ENCODE results near the gene CGB1. TPM values are rescaled to one million over a fixed set of nuclear protein-coding genes. Genes with fewer than 3 reads are reported as not detected.

Gene CGB1
- total RNA-seq, 2 experiments from 2014 or later = not detected

DNA sequence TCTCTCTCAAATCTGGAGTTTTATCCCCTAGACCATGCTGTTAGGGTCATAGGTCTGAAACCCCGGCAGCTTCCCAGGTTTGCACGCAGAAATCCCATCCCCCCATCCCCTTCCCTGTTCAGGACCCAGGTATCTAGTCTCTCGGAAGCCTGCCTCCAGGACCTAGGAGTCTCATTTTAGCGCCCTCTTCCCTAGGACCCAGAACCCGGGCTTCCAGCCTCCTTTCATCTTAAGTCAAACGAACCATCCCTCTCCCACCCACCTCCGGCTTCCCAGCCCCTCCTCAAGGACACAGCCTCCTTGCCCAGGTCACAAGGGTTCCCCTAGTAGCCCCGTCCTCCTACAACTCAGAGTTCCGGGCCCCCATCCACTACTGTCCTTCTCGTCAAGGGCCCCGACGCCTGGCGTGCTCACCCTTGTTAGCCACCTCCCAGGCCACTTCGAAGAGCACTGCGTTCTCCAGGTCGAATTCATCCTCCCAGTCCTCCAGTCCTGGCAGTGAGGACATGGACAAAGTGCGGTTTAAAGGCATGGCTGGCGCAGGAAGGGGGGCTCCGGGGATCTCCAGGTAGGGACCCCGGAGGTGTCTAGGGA is 44.0 kb downstream of the CGB1 start:
- Mint-ChIP-seq H3K4me3 (peak overlapping the region; percentile 89), H3K27ac (peak overlapping the region; percentile 97), H3K4me1 (peaks cover 36% of the 10 kb centered on the region), H3K27me3 (no peaks in the 10 kb centered on the region), H3K36me3 (peaks cover 26% of the 10 kb centered on the region), H3K9me3 (ENCODE audit: low read depth) (no peaks in the 10 kb centered on the region)
- DNase-seq = no peak
- peak; percentile 3 for ATAC-seq
- CTCF ChIA-PET = interaction anchor here (0.8 to 4.1 kb wide), 31 partner anchors 8 to 279 kb away, joined by 3 to 45 read pairs (median 7); partner anchors contain the start of genes BAX, CGB7 and FTL

DNA sequence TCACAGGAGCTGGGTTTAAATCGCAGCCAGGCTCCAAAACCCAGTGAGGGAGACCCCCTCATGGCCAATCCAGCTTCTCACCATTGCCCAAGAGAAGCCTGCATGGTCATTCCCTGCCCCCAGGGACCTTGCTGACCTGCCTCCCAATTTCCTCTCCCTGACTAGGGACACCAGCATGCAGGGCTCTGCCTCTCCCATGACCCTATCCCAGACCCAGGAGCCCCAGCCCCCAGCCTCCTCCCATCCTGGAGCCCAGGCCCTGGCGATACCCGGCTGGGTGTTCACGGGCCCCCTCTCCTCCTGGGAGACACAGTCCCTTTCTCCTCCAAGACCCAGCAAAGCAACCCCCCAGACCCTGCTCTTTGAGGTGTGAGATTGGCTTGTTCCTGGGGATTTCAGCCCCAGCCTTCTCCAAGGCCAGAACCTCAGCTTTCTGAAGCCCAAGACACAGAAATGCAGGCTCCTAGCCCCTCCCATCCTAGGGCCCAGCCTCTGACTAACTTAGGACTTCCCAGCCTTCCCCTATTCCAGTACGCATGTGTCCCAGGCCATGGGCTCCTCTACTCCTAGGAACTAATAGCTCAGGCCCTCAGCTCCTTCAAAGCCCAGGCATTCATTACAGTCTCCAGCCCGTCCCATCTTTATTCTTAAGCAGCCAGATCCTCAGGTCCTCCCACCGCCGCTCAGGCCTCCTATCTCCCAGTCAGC is 44.7 kb downstream of the CGB1 start:
- no peak for DNase-seq
- no peak for ATAC-seq
- peaks cover 28% of the 10 kb centered on the region for H3K36me3 Mint-ChIP-seq
- H3K4me3 Mint-ChIP-seq = peak overlapping the region; percentile 89
- H3K27me3 Mint-ChIP-seq = no peaks in the 10 kb centered on the region
- no peaks in the 10 kb centered on the region for H3K9me3 Mint-ChIP-seq (ENCODE audit: low read depth)
- H3K4me1 Mint-ChIP-seq = peaks cover 35% of the 10 kb centered on the region
- peak overlapping the region; percentile 97 for H3K27ac Mint-ChIP-seq
- CTCF ChIA-PET = interaction anchor here (0.8 to 4.1 kb wide), 10 partner anchors 13 to 155 kb away, joined by 5 to 45 read pairs (median 11); partner anchors contain the start of genes BAX and FTL

DNA sequence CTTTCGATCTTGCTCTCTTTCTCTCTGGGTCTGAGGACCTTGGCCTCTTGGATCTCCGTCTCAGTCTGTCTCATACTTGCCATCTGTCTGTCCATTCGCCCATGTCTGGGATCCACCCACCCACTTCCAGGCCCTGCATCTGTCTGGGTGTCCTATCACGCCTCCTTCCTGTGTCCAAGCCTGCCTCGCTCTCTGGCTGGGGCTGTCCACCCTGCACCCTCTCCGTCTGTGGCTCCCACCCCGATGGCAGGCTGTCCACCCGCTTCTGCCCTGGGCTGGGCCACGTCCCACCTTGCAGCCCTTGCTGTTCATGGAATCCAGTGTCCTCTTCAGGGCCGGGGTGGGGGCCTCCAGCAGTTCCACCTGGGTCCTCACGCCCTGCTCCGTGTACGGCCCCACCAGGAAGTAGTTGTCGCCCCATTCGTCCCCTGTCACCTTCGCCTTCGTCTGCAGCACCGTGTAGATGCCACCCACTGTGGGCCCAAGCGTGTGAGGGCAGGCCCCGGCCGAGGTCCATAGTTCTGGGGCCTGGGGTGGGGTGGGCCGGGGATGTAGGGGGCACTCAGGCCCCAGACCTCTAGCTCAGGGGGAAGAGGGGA is 45.6 kb downstream of the CGB1 start:
- H3K36me3 Mint-ChIP-seq = peaks cover 26% of the 10 kb centered on the region
- CTCF ChIA-PET = interaction anchor here (4.1 kb wide), 1 partner anchor 13 kb away, joined by 45 read pairs; no protein-coding TSS in a partner anchor
- H3K4me1 Mint-ChIP-seq = peaks cover 32% of the 10 kb centered on the region
- no peaks in the 10 kb centered on the region for H3K9me3 Mint-ChIP-seq (ENCODE audit: low read depth)
- H3K4me3 Mint-ChIP-seq = peak overlapping the region; percentile 16
- no peak overlapping the region for H3K27ac Mint-ChIP-seq
- ATAC-seq (no peak), DNase-seq (no peak)
- no peaks in the 10 kb centered on the region for H3K27me3 Mint-ChIP-seq

DNA sequence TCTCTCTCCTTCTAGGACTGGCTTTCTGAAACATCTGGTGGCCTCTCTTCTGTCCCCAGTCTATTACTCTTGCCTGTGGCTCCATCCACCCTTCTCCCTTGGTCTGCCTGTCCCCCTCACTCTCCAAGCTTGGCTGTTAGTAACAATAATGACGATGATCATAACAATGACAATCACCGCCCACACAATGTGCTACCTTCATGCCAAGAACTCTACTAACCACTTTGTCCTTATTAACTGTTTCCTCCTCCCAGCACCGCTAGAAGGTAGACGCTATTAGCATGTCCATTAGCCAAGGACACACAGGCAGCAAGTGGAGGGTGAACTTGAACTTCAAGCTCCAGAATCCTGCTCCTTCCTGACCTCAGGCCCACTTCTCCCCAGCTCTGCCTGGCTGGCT is 46.3 kb downstream of the CGB1 start:
- H3K9me3 Mint-ChIP-seq (ENCODE audit: low read depth) = no peaks in the 10 kb centered on the region
- CTCF ChIA-PET = interaction anchor here (4.1 kb wide), 1 partner anchor 12 kb away, joined by 45 read pairs; no protein-coding TSS in a partner anchor
- no peaks in the 10 kb centered on the region for H3K27me3 Mint-ChIP-seq
- peaks cover 29% of the 10 kb centered on the region for H3K4me1 Mint-ChIP-seq
- no peak overlapping the region for H3K4me3 Mint-ChIP-seq
- H3K36me3 Mint-ChIP-seq = peaks cover 26% of the 10 kb centered on the region
- H3K27ac Mint-ChIP-seq = no peak overlapping the region
- ATAC-seq = no peak
- DNase-seq = no peak

DNA sequence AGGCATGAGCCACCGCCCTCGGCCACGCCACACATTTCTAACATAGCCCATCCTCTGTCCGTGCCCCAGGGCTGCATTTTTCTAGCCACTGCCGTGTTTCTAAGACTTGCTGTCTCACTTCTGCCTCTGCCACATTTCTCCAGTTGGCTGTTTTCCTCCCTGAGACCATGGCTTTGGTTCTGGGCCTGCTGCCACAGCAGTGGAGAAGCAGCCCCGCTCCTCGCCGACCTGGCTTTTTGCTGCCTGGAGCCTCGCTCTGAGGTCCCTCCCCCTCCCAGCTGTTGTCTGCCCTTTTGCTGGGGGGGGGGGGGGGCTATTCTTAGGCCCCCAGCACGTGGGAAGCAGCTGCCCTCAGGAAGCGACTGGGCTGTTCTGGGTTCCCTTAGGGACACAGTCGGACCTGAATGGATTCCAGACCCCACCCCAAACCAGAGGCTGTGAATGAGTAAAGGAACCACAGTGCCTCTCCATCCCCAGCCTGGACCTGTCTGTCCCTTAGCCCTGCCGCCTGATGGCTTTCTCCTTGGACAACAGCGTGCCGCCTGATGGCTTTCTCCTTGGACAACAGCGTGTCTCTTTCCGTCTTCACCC is 46.9 kb downstream of the CGB1 start:
- peaks cover 24% of the 10 kb centered on the region for H3K36me3 Mint-ChIP-seq

DNA sequence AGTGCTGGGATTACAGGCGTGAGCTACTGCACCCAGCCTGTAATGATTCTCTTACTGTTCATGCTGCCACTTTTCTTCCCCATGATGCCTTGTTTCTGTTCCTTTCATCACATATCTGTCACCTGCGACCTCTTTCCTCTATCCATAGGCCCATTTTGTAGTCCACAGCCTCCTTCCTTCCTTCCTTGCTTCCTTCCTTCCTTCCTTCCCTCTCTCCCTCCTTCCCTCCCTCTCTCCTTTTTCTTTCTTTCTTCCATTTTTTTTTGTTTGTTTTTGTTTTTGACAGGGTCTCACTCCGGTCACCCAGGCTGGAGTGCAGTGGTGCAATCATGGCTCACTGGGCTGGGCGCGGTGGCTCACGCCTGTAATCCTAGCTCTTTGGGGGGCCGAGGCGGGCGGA is 47.8 kb downstream of the CGB1 start:
- ATAC-seq (no peak), DNase-seq (no peak)
- H3K4me1 Mint-ChIP-seq = peaks cover 18% of the 10 kb centered on the region
- H3K4me3 Mint-ChIP-seq = no peak overlapping the region
- H3K9me3 Mint-ChIP-seq (ENCODE audit: low read depth) = no peaks in the 10 kb centered on the region
- no peaks in the 10 kb centered on the region for H3K27me3 Mint-ChIP-seq
- H3K27ac Mint-ChIP-seq = no peak overlapping the region
- CTCF ChIA-PET = interaction anchor here (0.8 kb wide), 1 partner anchor 20 kb away, joined by 3 read pairs; no protein-coding TSS in a partner anchor
- H3K36me3 Mint-ChIP-seq = peaks cover 23% of the 10 kb centered on the region

More for the DNA sequence above, 46.9 kb downstream of the CGB1 start:
- Mint-ChIP-seq H3K4me3 (no peak overlapping the region), H3K9me3 (ENCODE audit: low read depth) (no peaks in the 10 kb centered on the region), H3K4me1 (peaks cover 24% of the 10 kb centered on the region), H3K27me3 (no peaks in the 10 kb centered on the region), H3K27ac (no peak overlapping the region)
- DNase-seq = no peak
- CTCF ChIA-PET = no interaction called here
- no peak for ATAC-seq

DNA sequence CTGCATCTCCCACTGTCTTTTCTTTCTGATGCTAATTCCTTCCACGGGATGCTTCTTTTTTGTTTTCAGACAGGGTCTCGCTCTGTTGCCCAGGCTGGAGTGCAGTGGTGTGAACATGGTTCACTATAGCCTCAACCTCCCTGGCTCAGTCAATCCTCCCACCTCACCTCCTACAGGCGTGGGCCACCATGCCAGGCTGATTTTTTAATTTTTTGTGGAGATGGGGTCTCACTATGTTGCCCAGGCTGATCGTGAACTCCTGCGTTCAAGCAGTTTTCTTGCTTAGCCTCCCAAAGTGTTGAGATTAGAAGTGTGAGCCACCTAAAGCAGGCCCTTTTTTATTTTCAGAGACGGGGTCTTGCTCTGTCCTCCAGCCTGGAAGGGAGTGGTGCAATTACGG is 48.4 kb downstream of the CGB1 start:
- peaks cover 15% of the 10 kb centered on the region for H3K4me1 Mint-ChIP-seq
- DNase-seq = no peak
- ATAC-seq = no peak
- H3K36me3 Mint-ChIP-seq = peaks cover 22% of the 10 kb centered on the region
- no peaks in the 10 kb centered on the region for H3K9me3 Mint-ChIP-seq (ENCODE audit: low read depth)
- CTCF ChIA-PET = interaction anchor here (1.7 kb wide), 1 partner anchor 18 kb away, joined by 3 read pairs; no protein-coding TSS in a partner anchor
- H3K27me3 Mint-ChIP-seq = no peaks in the 10 kb centered on the region
- no peak overlapping the region for H3K4me3 Mint-ChIP-seq
- peak overlapping the region; percentile 1 for H3K27ac Mint-ChIP-seq

DNA sequence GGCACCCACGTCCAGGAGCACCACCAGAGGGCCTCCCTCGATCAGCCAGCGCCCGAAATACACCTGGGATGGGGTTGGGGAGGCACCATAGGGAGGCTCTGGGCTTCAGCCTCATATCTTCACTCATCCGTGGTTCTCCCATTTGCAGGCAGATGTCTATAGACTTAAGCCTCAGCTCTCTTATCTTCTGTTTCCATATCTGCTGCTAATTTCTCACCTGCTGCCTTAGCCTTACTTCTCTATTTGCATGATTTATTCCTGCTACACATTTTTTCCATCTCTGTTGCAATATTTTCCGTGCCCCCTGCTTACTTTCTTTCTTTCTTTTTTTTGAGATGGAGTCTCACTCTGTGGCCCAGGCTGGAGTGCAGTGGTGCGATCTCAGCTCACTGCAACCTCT is 49.4 kb downstream of the CGB1 start:
- Mint-ChIP-seq H3K4me3 (no peak overlapping the region), H3K4me1 (peaks cover 14% of the 10 kb centered on the region), H3K27ac (no peak overlapping the region), H3K36me3 (peaks cover 27% of the 10 kb centered on the region), H3K9me3 (ENCODE audit: low read depth) (no peaks in the 10 kb centered on the region), H3K27me3 (no peaks in the 10 kb centered on the region)
- CTCF ChIA-PET = interaction anchor here (1.0 to 1.7 kb wide), 2 partner anchors 17 to 145 kb away, joined by 3 read pairs; no protein-coding TSS in a partner anchor
- ATAC-seq (no peak), DNase-seq (no peak)

DNA sequence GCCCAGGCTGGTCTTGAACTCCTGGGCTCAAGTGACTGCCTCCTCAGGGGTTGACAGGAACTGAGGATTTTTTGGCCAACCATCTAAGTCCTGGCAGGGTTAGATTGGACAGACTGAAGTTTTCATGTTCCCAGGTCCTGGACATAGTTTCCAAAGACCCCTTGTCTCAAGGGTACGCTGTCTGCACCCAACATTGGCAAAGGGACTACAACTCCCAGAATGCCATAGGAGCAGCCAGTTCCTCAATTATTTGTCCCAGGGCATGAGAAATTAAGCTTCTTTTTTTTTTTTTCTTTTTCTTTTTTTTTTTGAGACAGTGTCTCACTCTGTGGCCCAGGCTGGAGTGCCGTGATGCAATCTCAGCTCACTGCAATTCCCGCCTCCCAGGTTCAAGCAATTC is 50.5 kb downstream of the CGB1 start:
- peaks cover 30% of the 10 kb centered on the region for H3K36me3 Mint-ChIP-seq
- ATAC-seq = no peak

DNA sequence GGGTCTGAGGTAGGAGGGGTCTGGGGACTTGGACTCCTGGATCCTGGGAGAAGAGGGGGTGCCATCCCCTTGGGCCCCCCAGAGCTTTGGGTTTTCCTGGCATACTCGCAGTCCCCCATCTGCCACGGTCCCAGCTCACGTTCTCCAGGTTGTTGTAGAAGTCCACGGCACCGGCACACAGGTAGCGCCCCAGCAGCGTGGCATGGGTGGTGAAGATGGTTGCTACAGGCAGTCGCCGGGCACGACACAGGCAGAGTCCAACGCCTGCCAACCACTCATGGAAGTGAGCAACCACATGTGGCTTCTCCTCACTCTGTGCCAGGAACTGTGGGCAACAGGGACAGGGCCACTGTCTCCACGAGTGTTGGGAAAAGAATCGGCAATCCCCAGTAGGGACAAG is 51.0 kb downstream of the CGB1 start:
- H3K27ac Mint-ChIP-seq = no peak overlapping the region
- ATAC-seq = no peak
- no peaks in the 10 kb centered on the region for H3K27me3 Mint-ChIP-seq
- CTCF ChIA-PET = no interaction called here
- no peak for DNase-seq
- H3K9me3 Mint-ChIP-seq (ENCODE audit: low read depth) = no peaks in the 10 kb centered on the region
- H3K36me3 Mint-ChIP-seq = peaks cover 27% of the 10 kb centered on the region
- H3K4me1 Mint-ChIP-seq = peaks cover 3% of the 10 kb centered on the region
- no peak overlapping the region for H3K4me3 Mint-ChIP-seq

More for the DNA sequence above, 50.5 kb downstream of the CGB1 start:
- peaks cover 7% of the 10 kb centered on the region for H3K4me1 Mint-ChIP-seq
- H3K9me3 Mint-ChIP-seq (ENCODE audit: low read depth) = no peaks in the 10 kb centered on the region
- DNase-seq = no peak
- CTCF ChIA-PET = interaction anchor here (1.0 kb wide), 1 partner anchor 14 kb away, joined by 4 read pairs; no protein-coding TSS in a partner anchor
- no peak overlapping the region for H3K4me3 Mint-ChIP-seq
- no peaks in the 10 kb centered on the region for H3K27me3 Mint-ChIP-seq
- no peak overlapping the region for H3K27ac Mint-ChIP-seq

Small RNA genes within 50 kb of the gene (microRNA-seq; reads per million reads assigned to microRNA genes)
- not detected for gene MIR6798

Other genes starting within 250 kb of the CGB1 start
- gene BCAT2, start 225.9 kb downstream of the CGB1 start, total RNA-seq = 10 to 100 TPM; 46.7 to 54.6 TPM
- under 1 TPM; 0.38 to 0.59 TPM for gene HSD17B14, start 200.4 kb downstream of the CGB1 start, total RNA-seq
- gene PLEKHA4, start 168.3 kb downstream of the CGB1 start, total RNA-seq = 1 to 10 TPM; 2.2 to 5.6 TPM
- 10 to 100 TPM; 32.1 to 89.7 TPM for gene PPP1R15A, start 164.5 kb downstream of the CGB1 start, total RNA-seq
- under 1 TPM in 1 of 2 experiments, not detected in 1; 0.47 TPM for gene TULP2, start 138.2 kb downstream of the CGB1 start, total RNA-seq
- gene NUCB1, start 136.6 kb downstream of the CGB1 start, total RNA-seq = 100 to 1,000 TPM; 185 to 226 TPM
- 1 to 10 TPM in 1 of 2 experiments, under 1 TPM in 1; 0.96 to 1.1 TPM for gene DHDH, start 103.2 kb downstream of the CGB1 start, total RNA-seq
- gene BAX, start 82.0 kb downstream of the CGB1 start, total RNA-seq = 100 to 1,000 TPM; 359 to 377 TPM
- 1,000 to 10,000 TPM; 1,380 to 1,403 TPM for gene FTL, start 71.6 kb downstream of the CGB1 start, total RNA-seq
- 10 to 100 TPM; 44.0 to 65.5 TPM for gene GYS1, start 43.6 kb downstream of the CGB1 start, total RNA-seq
- gene RUVBL2, start 43.0 kb downstream of the CGB1 start, total RNA-seq = 100 to 1,000 TPM; 124 to 125 TPM
- not detected for gene LHB, start 19.8 kb downstream of the CGB1 start, total RNA-seq
- not detected for gene CGB3, start 12.6 kb downstream of the CGB1 start, total RNA-seq
- not detected for gene CGB2, start 5.0 kb downstream of the CGB1 start, total RNA-seq
- not detected for gene CGB5, start 7.0 kb upstream of the CGB1 start, total RNA-seq
- not detected for gene CGB8, start 12.2 kb upstream of the CGB1 start, total RNA-seq
- not detected for gene CGB7, start 20.9 kb upstream of the CGB1 start, total RNA-seq
- gene NTF4, start 27.9 kb upstream of the CGB1 start, total RNA-seq = not detected
- not detected for gene KCNA7, start 35.8 kb upstream of the CGB1 start, total RNA-seq
- 100 to 1,000 TPM; 222 to 224 TPM for gene SNRNP70, start 48.6 kb upstream of the CGB1 start, total RNA-seq
- 1 to 10 TPM; 3.3 to 5.7 TPM for gene LIN7B, start 77.5 kb upstream of the CGB1 start, total RNA-seq
- 1 to 10 TPM; 1.6 to 1.8 TPM for gene C19orf73, start 82.2 kb upstream of the CGB1 start, total RNA-seq
- gene PPFIA3, start 82.6 kb upstream of the CGB1 start, total RNA-seq = 1 to 10 TPM; 1.7 to 3.6 TPM
- not detected for gene HRC, start 118.5 kb upstream of the CGB1 start, total RNA-seq
- under 1 TPM in 1 of 2 experiments, not detected in 1; 0.14 TPM for gene TRPM4, start 120.9 kb upstream of the CGB1 start, total RNA-seq

Data from activated CD8-positive, alpha-beta memory T cell treated with anti-CD3 and anti-CD28 coated beads, Interleukin-2, amount 10 ng/mL, durations not matched to agents 7 days and 5 days (primary cell).